B cell (primary cell): ENCODE results near the gene MYOD1. TPM values are rescaled to one million over a fixed set of nuclear protein-coding genes. Genes with fewer than 3 reads are reported as not detected.

ENCODE experiments used
- ATAC-seq: fragments of 200-7000 bp; cut with Tn5 transposase; one replicate; pipeline ENCODE4 v1.10.0; 2021; ENCODE audit warnings: low read depth, mild to moderate bottlenecking, moderate number of reproducible peaks, moderate library complexity
- CTCF ChIA-PET: fragments of 350-600 bp; sonication (Branson Sonifier 250); formaldehyde crosslinking; loops from one replicate; lab custom pipeline; 2021; ENCODE audit warnings: antibody characterized with exemption, inconsistent platforms; lab: Charles Lee
- POLR2A ChIA-PET: fragments of 350-600 bp; sonication (Branson Sonifier 250); formaldehyde crosslinking; loops from one replicate; lab custom pipeline; 2021; ENCODE audit warnings: antibody characterized with exemption; lab: Charles Lee
- DNase-seq: peaks from one replicate; pipeline ENCODE4 v3.0.0; 2013
- H2AFZ ChIP-seq: 2 replicates; pipeline ENCODE4 v1.6.1; 2012; ENCODE audit warnings: mild to moderate bottlenecking, low read depth, low read length; ENCODE audit not compliant: insufficient read depth, poor library complexity, severe bottlenecking
- H3K27ac ChIP-seq, 2 donors: 1 replicate in 1 of 2; 2 replicates in 1 of 2; pipeline ENCODE4 v1.5.1; 2012 to 2013; ENCODE audit warnings: low read length in 2 of 2, mild to moderate bottlenecking in 2 of 2, moderate library complexity in 1 of 2
- H3K27me3 ChIP-seq, 4 experiments: fragments of 200-600 bp in 1 of 4; sonication (generic) in 1 of 4; replicated peaks in 1 of 4; 1 replicate in 2 of 4; 2 replicates in 2 of 4; pipeline versions ENCODE4 v1.6.1 to v1.7.0; 2013 to 2016; ENCODE audit warnings: low read length in 3 of 4, mild to moderate bottlenecking in 2 of 4, mixed read lengths in 1 of 4, moderate library complexity in 1 of 4; ENCODE audit not compliant: insufficient read depth in 4 of 4, control insufficient read depth in 3 of 4; ENCODE audit errors: control extremely low read depth in 1 of 4
- H3K36me3 ChIP-seq, 2 experiments: replicated peaks in 1 of 2; 1 replicate in 1 of 2; 2 replicates in 1 of 2; pipeline versions ENCODE4 v1.6.1 to v1.7.1; 2013; ENCODE audit warnings: low read length in 1 of 2; ENCODE audit not compliant: insufficient read depth in 2 of 2, control insufficient read depth in 1 of 2; ENCODE audit errors: control extremely low read depth in 1 of 2, extremely low read depth in 1 of 2
- H3K4me1 ChIP-seq, 2 donors: fragments of 200-600 bp in 1 of 2; sonication (generic) in 1 of 2; 1 replicate in 1 of 2; 2 replicates in 1 of 2; pipeline versions ENCODE4 v1.5.1 to v1.6.1; 2013 to 2017; ENCODE audit warnings: low read length in 2 of 2; ENCODE audit not compliant: control insufficient read depth in 2 of 2, insufficient read depth in 2 of 2
- H3K4me2 ChIP-seq: replicated peaks from 2 replicates; pipeline ENCODE3; 2012; ENCODE audit warnings: mild to moderate bottlenecking, low read depth, low read length; ENCODE audit not compliant: poor library complexity, severe bottlenecking
- H3K4me3 ChIP-seq, 5 experiments: fragments of 200-600 bp in 1 of 5; sonication (generic) in 1 of 5; 1 replicate in 3 of 5; 2 replicates in 2 of 5; pipeline versions ENCODE4 v1.5.1 to v1.7.0; 2011 to 2016; ENCODE audit warnings: low read length in 4 of 5, mild to moderate bottlenecking in 4 of 5, low read depth in 2 of 5, control low read depth in 1 of 5, moderate library complexity in 1 of 5; ENCODE audit not compliant: insufficient read depth in 1 of 5; ENCODE audit errors: control extremely low read depth in 1 of 5, extremely low read depth in 1 of 5
- H3K79me2 ChIP-seq: fragments of 200-600 bp; sonication (generic); one replicate; pipeline ENCODE4 v1.6.0; 2016; ENCODE audit warnings: low read length; ENCODE audit not compliant: control insufficient read depth, insufficient read depth
- H3K9ac ChIP-seq: fragments of 200-600 bp; sonication (generic); 2 replicates; pipeline ENCODE4 v1.6.1; 2017; ENCODE audit warnings: mild to moderate bottlenecking, low read length, moderate library complexity
- H3K9me3 ChIP-seq, 3 donors: one replicate each; pipeline versions ENCODE4 v1.6.1 to v1.7.1; 2013; ENCODE audit warnings: low read length in 2 of 3; ENCODE audit not compliant: control insufficient read depth in 2 of 3, insufficient read depth in 1 of 3; ENCODE audit errors: control extremely low read depth in 1 of 3
- H4K20me1 ChIP-seq: 2 replicates; pipeline ENCODE4 v1.6.0; 2012; ENCODE audit warnings: mild to moderate bottlenecking, low read length; ENCODE audit not compliant: insufficient read depth, control insufficient read depth, poor library complexity, severe bottlenecking
- H3K27ac Mint-ChIP-seq: one replicate; pipeline ENCODE4 v1.8.0; 2021; ENCODE audit warnings: mixed read lengths
- H3K27me3 Mint-ChIP-seq: one replicate; pipeline ENCODE4 v1.8.0; 2021; ENCODE audit warnings: mixed read lengths
- H3K4me1 Mint-ChIP-seq: one replicate; pipeline ENCODE4 v1.8.0; 2021; ENCODE audit warnings: mixed read lengths
- H3K4me3 Mint-ChIP-seq: one replicate; pipeline ENCODE4 v1.8.0; 2021; ENCODE audit warnings: mixed read lengths
- H3K9me3 Mint-ChIP-seq: one replicate; pipeline ENCODE4 v1.8.0; 2022; ENCODE audit warnings: mixed read lengths; ENCODE audit not compliant: insufficient read depth
- EZH2 ChIP-seq: IDR thresholded peaks from 2 replicates; pipeline ENCODE4 v1.6.1; 2012; ENCODE audit warnings: borderline replicate concordance, low read depth, mild to moderate bottlenecking, moderate library complexity, low read length; ENCODE audit not compliant: insufficient read depth, poor library complexity, severe bottlenecking
- WGBS: methylation state at CpG from one replicate; pipeline ENCODE4 v1.1.5; 2013; ENCODE audit warnings: missing lambda C conversion rate; ENCODE audit not compliant: insufficient coverage; 5-methylcytosine and 5-hydroxymethylcytosine counted together
- intact Hi-C: fragments of 100-400 bp; cut with micrococcal nuclease; formaldehyde crosslinking; loops from one replicate; pipeline ENCODE4 v1.10.0; 2022
- polyA plus RNA-seq: library from polyadenylated mRNA; depleted of rRNA; stranded (reverse); fragments of >200 nt; gene quantifications from 2 replicates; pipeline ENCODE4 v1.2.3, GENCODE V29; 2012
- total RNA-seq, 2 donors: library from RNA; stranded (reverse); fragments of 120-200 nt in 1 of 2; gene quantifications; 1 replicate in 1 of 2; 2 replicates in 1 of 2; pipeline versions ENCODE4 v1.2.3 to v1.2.4, GENCODE V29; 2013 to 2022
- TF ChIP-seq, protein P1 (sequence below): fragments of 200-600 bp; IDR thresholded peaks from one replicate; pipeline ENCODE4 v1.8.0; 2022; ENCODE audit warnings: antibody characterized with exemption, mild to moderate bottlenecking

The MYOD1 gene
- total and polyA plus RNA-seq, 2 donors (not counting 1 experiment from before 2014, with no cell fraction given), result not detected

DNA sequence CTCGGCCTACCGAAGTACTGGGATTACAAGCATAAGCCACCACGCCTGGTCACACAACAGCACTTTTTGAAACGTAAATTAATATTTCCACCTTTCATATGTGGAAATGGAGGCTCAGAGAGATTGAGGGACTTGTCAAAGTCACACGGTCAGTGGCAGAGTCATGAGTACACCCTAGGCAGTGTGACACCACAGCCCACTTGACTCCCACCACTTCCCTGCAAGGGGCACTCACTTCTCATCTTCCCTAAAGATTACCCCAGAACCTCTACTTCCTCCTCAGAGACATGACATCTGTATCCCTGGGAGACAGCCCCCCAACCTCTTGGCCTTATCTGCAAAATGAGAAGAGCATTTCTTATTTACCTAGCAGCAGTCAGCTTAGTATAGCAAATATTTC lies 16.5 kb upstream of the MYOD1 start:
- Histone ChIP-seq H2AFZ (no peak overlapping the region), H3K27ac (no peak overlapping the region), H3K79me2 (no peaks in the 10 kb centered on the region), H4K20me1 (no peaks in the 10 kb centered on the region), H3K36me3 (no peaks in the 10 kb centered on the region), H3K4me3 (no peak overlapping the region), H3K27me3 (peaks cover 0 to 12% (median 0%) of the 10 kb centered on the region in 4 experiments), H3K9me3 (peaks cover 0 to 4% (median 0%) of the 10 kb centered on the region in 3 donors), H3K4me2 (no peak overlapping the region), H3K4me1 (no peaks in the 10 kb centered on the region), H3K9ac (no peak overlapping the region)
- WGBS, result 60% methylated on average over 3 of the region's 5 CpGs
- intact Hi-C loops, result no loop called here
- no peak for ATAC-seq
- TF ChIP-seq, protein P1, sequence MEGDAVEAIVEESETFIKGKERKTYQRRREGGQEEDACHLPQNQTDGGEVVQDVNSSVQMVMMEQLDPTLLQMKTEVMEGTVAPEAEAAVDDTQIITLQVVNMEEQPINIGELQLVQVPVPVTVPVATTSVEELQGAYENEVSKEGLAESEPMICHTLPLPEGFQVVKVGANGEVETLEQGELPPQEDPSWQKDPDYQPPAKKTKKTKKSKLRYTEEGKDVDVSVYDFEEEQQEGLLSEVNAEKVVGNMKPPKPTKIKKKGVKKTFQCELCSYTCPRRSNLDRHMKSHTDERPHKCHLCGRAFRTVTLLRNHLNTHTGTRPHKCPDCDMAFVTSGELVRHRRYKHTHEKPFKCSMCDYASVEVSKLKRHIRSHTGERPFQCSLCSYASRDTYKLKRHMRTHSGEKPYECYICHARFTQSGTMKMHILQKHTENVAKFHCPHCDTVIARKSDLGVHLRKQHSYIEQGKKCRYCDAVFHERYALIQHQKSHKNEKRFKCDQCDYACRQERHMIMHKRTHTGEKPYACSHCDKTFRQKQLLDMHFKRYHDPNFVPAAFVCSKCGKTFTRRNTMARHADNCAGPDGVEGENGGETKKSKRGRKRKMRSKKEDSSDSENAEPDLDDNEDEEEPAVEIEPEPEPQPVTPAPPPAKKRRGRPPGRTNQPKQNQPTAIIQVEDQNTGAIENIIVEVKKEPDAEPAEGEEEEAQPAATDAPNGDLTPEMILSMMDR, result no peak
- no peak for TF ChIP-seq EZH2
- ChIA-PET POLR2A (no interaction called here), CTCF (no interaction called here)
- Mint-ChIP-seq H3K9me3 (peaks cover 8% of the 10 kb centered on the region), H3K27ac (no peak overlapping the region), H3K27me3 (peaks cover 10% of the 10 kb centered on the region), H3K4me1 (no peaks in the 10 kb centered on the region), H3K4me3 (no peak overlapping the region)
- no peak for DNase-seq

DNA sequence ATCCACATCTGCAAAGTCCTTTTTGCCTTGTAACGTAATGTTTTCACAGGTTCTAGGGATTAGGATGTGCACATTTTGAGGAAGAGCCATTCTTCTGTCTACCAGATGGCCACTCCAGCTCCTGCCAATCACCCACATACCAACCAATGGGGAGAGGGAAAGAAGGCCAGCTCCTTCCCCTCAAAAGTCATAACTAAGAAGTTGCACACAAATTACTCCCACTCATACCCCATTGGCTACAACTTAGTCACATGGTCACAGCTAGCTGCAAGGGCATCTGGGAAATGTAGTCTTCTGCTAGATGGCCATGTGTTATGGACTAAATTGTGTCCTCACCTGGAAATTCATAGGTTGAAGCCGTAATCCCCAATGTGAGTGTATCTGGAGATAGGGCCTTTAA lies 15.4 kb upstream of the MYOD1 start:
- H3K27ac Mint-ChIP-seq, result no peak overlapping the region
- no peaks in the 10 kb centered on the region for H3K4me1 Mint-ChIP-seq
- ChIA-PET POLR2A (no interaction called here), CTCF (no interaction called here)
- Histone ChIP-seq H3K27me3 (peaks cover 0 to 11% (median 0%) of the 10 kb centered on the region in 4 experiments), H3K27ac (no peak overlapping the region), H3K9me3 (peaks cover 0 to 4% (median 0%) of the 10 kb centered on the region in 3 donors), H2AFZ (no peak overlapping the region), H3K4me1 (no peaks in the 10 kb centered on the region), H3K79me2 (no peaks in the 10 kb centered on the region), H3K36me3 (no peaks in the 10 kb centered on the region), H4K20me1 (no peaks in the 10 kb centered on the region), H3K4me3 (no peak overlapping the region), H3K4me2 (no peak overlapping the region), H3K9ac (no peak overlapping the region)
- TF ChIP-seq EZH2, result no peak
- TF ChIP-seq, protein P1, result no peak
- 100% methylated on average over 1 of the region's 2 CpGs for WGBS
- peaks cover 8% of the 10 kb centered on the region for H3K9me3 Mint-ChIP-seq
- intact Hi-C loops, result no loop called here
- peaks cover 3% of the 10 kb centered on the region for H3K27me3 Mint-ChIP-seq
- DNase-seq, result no peak
- ATAC-seq, result no peak
- H3K4me3 Mint-ChIP-seq, result no peak overlapping the region
